GM23338 (cell line): ENCODE results near the gene FHAD1.

Experiments used
- CREB1 ChIP-seq: fragments of 250-450 bp; sonication (Bioruptor Pico); IDR thresholded peaks from 2 replicates; pipeline ENCODE4 v1.5.0; 2020; ENCODE audit warnings: low read depth, mild to moderate bottlenecking, moderate library complexity
- EZH2 ChIP-seq: fragments of 200-600 bp; sonication (generic); IDR thresholded peaks from one replicate; pipeline ENCODE4 v1.8.0; 2017; ENCODE audit warnings: antibody characterized with exemption, mild to moderate bottlenecking, low read depth; ENCODE audit not compliant: unreplicated experiment
- EZH2phosphoT487 ChIP-seq: fragments of 200-600 bp; sonication (generic); IDR thresholded peaks from one replicate; pipeline ENCODE4 v1.8.1; 2018; ENCODE audit warnings: antibody characterized with exemption; ENCODE audit not compliant: unreplicated experiment
- JUNB ChIP-seq: IDR thresholded peaks from one replicate; pipeline ENCODE4 v1.6.1; 2016; ENCODE audit warnings: antibody characterized with exemption; ENCODE audit not compliant: unreplicated experiment
- NANOG ChIP-seq: IDR thresholded peaks from 2 replicates; pipeline ENCODE4 v1.6.1; 2016; ENCODE audit warnings: antibody characterized with exemption, borderline replicate concordance
- POLR2AphosphoS5 ChIP-seq: IDR thresholded peaks from 2 replicates; pipeline ENCODE4 v1.6.1; 2016; ENCODE audit warnings: antibody characterized with exemption, low read depth
- STAT1 ChIP-seq: IDR thresholded peaks from one replicate; pipeline ENCODE4 v1.6.1; 2016; ENCODE audit warnings: antibody characterized with exemption; ENCODE audit not compliant: unreplicated experiment
- TF ChIP-seq, protein P1 (sequence below), 2 experiments: fragments of 200-600 bp in 1 of 2; sonication (generic) in 1 of 2; conservative IDR thresholded peaks; 2 replicates each; pipeline versions ENCODE4 v1.5.1 to v1.6.1; 2016 to 2017; ENCODE audit warnings: antibody characterized with exemption in 2 of 2, low read depth in 2 of 2, mild to moderate bottlenecking in 2 of 2, moderate library complexity in 1 of 2
- TF ChIP-seq, protein P2 (sequence below): IDR thresholded peaks from one replicate; pipeline ENCODE4 v1.6.1; 2018; ENCODE audit warnings: antibody characterized with exemption; ENCODE audit not compliant: unreplicated experiment

DNA sequence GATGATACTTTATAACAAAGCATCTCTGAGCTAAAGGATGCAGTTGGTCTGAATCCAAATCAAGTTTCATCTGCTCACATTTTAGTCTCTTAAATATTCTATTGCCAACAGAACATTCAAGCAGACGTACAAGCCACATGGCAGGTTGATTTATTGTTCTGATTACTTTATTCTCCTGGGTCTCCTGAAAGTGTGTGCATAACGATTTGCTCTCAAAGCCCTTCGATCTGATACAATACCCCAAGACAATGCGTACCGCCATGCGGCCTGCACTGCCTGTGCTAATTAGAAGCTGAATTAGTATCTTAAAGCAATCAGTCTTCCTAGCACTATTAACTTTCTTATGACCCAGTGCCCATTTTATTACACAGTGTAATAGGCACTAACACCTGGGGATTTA, 56.9 kb downstream of the FHAD1 start:
- TF ChIP-seq NANOG: no peak
- TF ChIP-seq, protein P1, sequence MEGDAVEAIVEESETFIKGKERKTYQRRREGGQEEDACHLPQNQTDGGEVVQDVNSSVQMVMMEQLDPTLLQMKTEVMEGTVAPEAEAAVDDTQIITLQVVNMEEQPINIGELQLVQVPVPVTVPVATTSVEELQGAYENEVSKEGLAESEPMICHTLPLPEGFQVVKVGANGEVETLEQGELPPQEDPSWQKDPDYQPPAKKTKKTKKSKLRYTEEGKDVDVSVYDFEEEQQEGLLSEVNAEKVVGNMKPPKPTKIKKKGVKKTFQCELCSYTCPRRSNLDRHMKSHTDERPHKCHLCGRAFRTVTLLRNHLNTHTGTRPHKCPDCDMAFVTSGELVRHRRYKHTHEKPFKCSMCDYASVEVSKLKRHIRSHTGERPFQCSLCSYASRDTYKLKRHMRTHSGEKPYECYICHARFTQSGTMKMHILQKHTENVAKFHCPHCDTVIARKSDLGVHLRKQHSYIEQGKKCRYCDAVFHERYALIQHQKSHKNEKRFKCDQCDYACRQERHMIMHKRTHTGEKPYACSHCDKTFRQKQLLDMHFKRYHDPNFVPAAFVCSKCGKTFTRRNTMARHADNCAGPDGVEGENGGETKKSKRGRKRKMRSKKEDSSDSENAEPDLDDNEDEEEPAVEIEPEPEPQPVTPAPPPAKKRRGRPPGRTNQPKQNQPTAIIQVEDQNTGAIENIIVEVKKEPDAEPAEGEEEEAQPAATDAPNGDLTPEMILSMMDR (conservative IDR thresholded peaks at IDR 0.05; ENCODE audit: low read depth in 2 of 2): no peak
- TF ChIP-seq CREB1 (CRISPR knock-in tag): no peak
- TF ChIP-seq EZH2: no peak
- no peak for TF ChIP-seq EZH2phosphoT487
- TF ChIP-seq POLR2AphosphoS5: no peak
- TF ChIP-seq, protein P2, sequence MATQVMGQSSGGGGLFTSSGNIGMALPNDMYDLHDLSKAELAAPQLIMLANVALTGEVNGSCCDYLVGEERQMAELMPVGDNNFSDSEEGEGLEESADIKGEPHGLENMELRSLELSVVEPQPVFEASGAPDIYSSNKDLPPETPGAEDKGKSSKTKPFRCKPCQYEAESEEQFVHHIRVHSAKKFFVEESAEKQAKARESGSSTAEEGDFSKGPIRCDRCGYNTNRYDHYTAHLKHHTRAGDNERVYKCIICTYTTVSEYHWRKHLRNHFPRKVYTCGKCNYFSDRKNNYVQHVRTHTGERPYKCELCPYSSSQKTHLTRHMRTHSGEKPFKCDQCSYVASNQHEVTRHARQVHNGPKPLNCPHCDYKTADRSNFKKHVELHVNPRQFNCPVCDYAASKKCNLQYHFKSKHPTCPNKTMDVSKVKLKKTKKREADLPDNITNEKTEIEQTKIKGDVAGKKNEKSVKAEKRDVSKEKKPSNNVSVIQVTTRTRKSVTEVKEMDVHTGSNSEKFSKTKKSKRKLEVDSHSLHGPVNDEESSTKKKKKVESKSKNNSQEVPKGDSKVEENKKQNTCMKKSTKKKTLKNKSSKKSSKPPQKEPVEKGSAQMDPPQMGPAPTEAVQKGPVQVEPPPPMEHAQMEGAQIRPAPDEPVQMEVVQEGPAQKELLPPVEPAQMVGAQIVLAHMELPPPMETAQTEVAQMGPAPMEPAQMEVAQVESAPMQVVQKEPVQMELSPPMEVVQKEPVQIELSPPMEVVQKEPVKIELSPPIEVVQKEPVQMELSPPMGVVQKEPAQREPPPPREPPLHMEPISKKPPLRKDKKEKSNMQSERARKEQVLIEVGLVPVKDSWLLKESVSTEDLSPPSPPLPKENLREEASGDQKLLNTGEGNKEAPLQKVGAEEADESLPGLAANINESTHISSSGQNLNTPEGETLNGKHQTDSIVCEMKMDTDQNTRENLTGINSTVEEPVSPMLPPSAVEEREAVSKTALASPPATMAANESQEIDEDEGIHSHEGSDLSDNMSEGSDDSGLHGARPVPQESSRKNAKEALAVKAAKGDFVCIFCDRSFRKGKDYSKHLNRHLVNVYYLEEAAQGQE: no peak
- TF ChIP-seq STAT1: no peak
- no peak for TF ChIP-seq JUNB
